Measurements from ENCODE around the gene CXCL16. TPM values are rescaled to one million over a fixed set of nuclear protein-coding genes. Genes with fewer than 3 reads are reported as not detected.

Gene CXCL16
- total and polyA plus RNA-seq, 2 of the 13 experiments (the other 11 are each of a cell fraction or from before 2014, with no cell fraction given) = 9.4 to 101 TPM

GRCh38 chr17:4788807-4789700 is 49.3 kb upstream of the CXCL16 start, which contains the start of gene GLTPD2 (continued):
- TF ChIP-seq ZBTB2 (CRISPR knock-in tag; IDR thresholded peaks at IDR 0.05; ENCODE audit: low read depth) (0 out of 2 replicates have a peak, but pooled peaks have one; percentile 49), TFDP1 (CRISPR knock-in tag; IDR thresholded peaks at IDR 0.05; ENCODE audit: borderline replicate concordance) (peak; percentile 55; the same call in 1 of the 2 replicates), ZNF891 (CRISPR knock-in tag; IDR thresholded peaks at IDR 0.05) (no peak; the same call in 1 of the 2 replicates), MLLT10 (CRISPR knock-in tag; IDR thresholded peaks at IDR 0.05) (no peak), SIN3B (IDR thresholded peaks at IDR 0.05; ENCODE audit: low read length) (no peak), ZNF3 (CRISPR knock-in tag; IDR thresholded peaks at IDR 0.05) (no peak), SOX13 (IDR thresholded peaks at IDR 0.05) (no peak), SOX13 (CRISPR knock-in tag; conservative IDR thresholded peaks at IDR 0.05 in 1 of 2, IDR thresholded peaks at IDR 0.05 in 1 of 2) (peak in 1 of 2 experiments; percentile 77; a peak in 2 of 4 replicates), CENPBD1 (CRISPR knock-in tag; IDR thresholded peaks at IDR 0.05; ENCODE audit: borderline replicate concordance, low read depth) (no peak; the same call in 1 of the 2 replicates), BRCA1 (CRISPR knock-in tag; IDR thresholded peaks at IDR 0.05) (no peak), CREBL2 (CRISPR knock-in tag; IDR thresholded peaks at IDR 0.05; ENCODE audit: borderline replicate concordance) (no peak), GFI1 (CRISPR knock-in tag; IDR thresholded peaks at IDR 0.05; ENCODE audit: borderline replicate concordance) (no peak; the same call in 1 of the 2 replicates), ZNF230 (CRISPR knock-in tag; IDR thresholded peaks at IDR 0.05) (peak; percentile 29; the same call in 1 of the 2 replicates), CEBPB (IDR thresholded peaks at IDR 0.05; ENCODE audit: borderline replicate concordance, low read depth, low read length) (no peak), MED13 (CRISPR knock-in tag; IDR thresholded peaks at IDR 0.05) (no peak), BRD4 (CRISPR knock-in tag; IDR thresholded peaks at IDR 0.05) (peak; percentile 86), BRF2 (CRISPR knock-in tag; IDR thresholded peaks at IDR 0.05) (no peak), HOXA3 (CRISPR knock-in tag; IDR thresholded peaks at IDR 0.05) (peak; percentile 30; the same call in 1 of the 2 replicates), ZBTB1 (CRISPR knock-in tag; IDR thresholded peaks at IDR 0.05; ENCODE audit: borderline replicate concordance) (no peak), CHD2 (IDR thresholded peaks at IDR 0.05; ENCODE audit: low read depth, low read length) (no peak), PHF5A (CRISPR knock-in tag; IDR thresholded peaks at IDR 0.05; ENCODE audit: low read depth, unreplicated experiment) (peak; percentile 41), ZNF773 (CRISPR knock-in tag; IDR thresholded peaks at IDR 0.05; ENCODE audit: borderline replicate concordance) (no peak), HMG20A (CRISPR knock-in tag; IDR thresholded peaks at IDR 0.05; ENCODE audit: borderline replicate concordance) (no peak; the same call in 1 of the 2 replicates), ZBTB38 (CRISPR knock-in tag; IDR thresholded peaks at IDR 0.05) (peak; percentile 63; the same call in 1 of the 2 replicates), ZNF296 (CRISPR knock-in tag; conservative IDR thresholded peaks at IDR 0.05) (peak; percentile 18; the same call in 1 of the 2 replicates), NAIF1 (CRISPR knock-in tag; IDR thresholded peaks at IDR 0.05; ENCODE audit: borderline replicate concordance) (peak; percentile 61), MAFK (conservative IDR thresholded peaks at IDR 0.05 in 1 of 2, IDR thresholded peaks at IDR 0.05 in 1 of 2; ENCODE audit: low read length in 2 of 2) (no peak)

All from HepG2 (cell line).